GM18517 (cell line): Measurements from ENCODE around the gene ENTREP3.

ENCODE experiments used
- ATAC-seq: cut with Tn5 transposase; IDR thresholded peaks from one replicate; pipeline ENCODE4 v1.9.1; 2021; ENCODE audit warnings: mild to moderate bottlenecking, moderate library complexity; ENCODE audit not compliant: unreplicated experiment

The ENTREP3 gene

GRCh38 chr1:155202731-155203515 is 52.4 kb downstream of the ENTREP3 start:
- ATAC-seq: no peak

GRCh38 chr1:155202198-155202597 is 53.1 kb downstream of the ENTREP3 start:
- ATAC-seq: no peak

GRCh38 chr1:155200920-155201319 is 54.4 kb downstream of the ENTREP3 start:
- no peak for ATAC-seq

GRCh38 chr1:155199792-155200191 is 55.5 kb downstream of the ENTREP3 start:
- ATAC-seq: no peak

GRCh38 chr1:155198547-155198906 is 56.8 kb downstream of the ENTREP3 start:
- no peak for ATAC-seq

GRCh38 chr1:155197901-155198546 is 57.3 kb downstream of the ENTREP3 start:
- ATAC-seq: no peak
